ENCODE measurements around the gene PARP8. TPM values are rescaled to one million over a fixed set of nuclear protein-coding genes. Genes with fewer than 3 reads are reported as not detected.

Gene PARP8
- total RNA-seq, 1 experiment from 2014 or later: 6.3 TPM

Other genes starting within 250 kb of the PARP8 start
- gene EMB, start 225.3 kb upstream of the PARP8 start, total RNA-seq (2014; rRNA removed): 48.6 and 56.6 TPM in 2 replicates